Osteoblast (primary cell): ENCODE measurements around the gene ADAM17. TPM values are rescaled to one million over a fixed set of nuclear protein-coding genes. Genes with fewer than 3 reads are reported as not detected.
"Not testable (repeated sequence)": the region's sequence is repeated elsewhere in the genome, so short reads cannot be mapped to it uniquely, and the experiment has no call there.

Experiments
- DNase-seq: peaks from one replicate; pipeline ENCODE4 v3.0.0; 2011; ENCODE audit warnings: low spot score, mixed read lengths; ENCODE audit not compliant: insufficient read length; ENCODE audit errors: missing footprints
- H2AFZ ChIP-seq: 2 replicates; pipeline ENCODE4 v1.6.0; 2011; ENCODE audit warnings: mild to moderate bottlenecking, low read length
- H3K27ac ChIP-seq: 2 replicates; pipeline ENCODE4 v1.5.1; 2011; ENCODE audit warnings: mild to moderate bottlenecking, low read depth, low read length, moderate library complexity
- H3K27me3 ChIP-seq: 2 replicates; pipeline ENCODE4 v1.6.0; 2012; ENCODE audit warnings: mild to moderate bottlenecking, control low read depth, inconsistent platforms, low read length, moderate library complexity; ENCODE audit not compliant: insufficient read depth
- H3K36me3 ChIP-seq: 2 replicates; pipeline ENCODE4 v1.5.1; 2011; ENCODE audit warnings: mild to moderate bottlenecking, low read length, control low read depth, moderate library complexity; ENCODE audit not compliant: insufficient read depth
- H3K4me1 ChIP-seq: 2 replicates; pipeline ENCODE4 v1.5.1; 2011; ENCODE audit warnings: mild to moderate bottlenecking, low read length, control low read depth, moderate library complexity; ENCODE audit not compliant: insufficient read depth
- H3K4me2 ChIP-seq: 2 replicates; pipeline ENCODE4 v1.6.0; 2011; ENCODE audit warnings: mild to moderate bottlenecking, low read length; ENCODE audit not compliant: insufficient read depth
- H3K4me3 ChIP-seq: fragments of 200-600 bp; sonication (generic); 3 replicates; pipeline ENCODE4 v1.5.1; 2012; ENCODE audit warnings: mild to moderate bottlenecking, low read length, inconsistent platforms; ENCODE audit not compliant: insufficient read depth
- H3K79me2 ChIP-seq: 2 replicates; pipeline ENCODE4 v1.6.0; 2012; ENCODE audit warnings: mild to moderate bottlenecking, low read length, control low read depth, inconsistent platforms; ENCODE audit not compliant: insufficient read depth
- H3K9me3 ChIP-seq: 2 replicates; pipeline ENCODE4 v1.5.1; 2011; ENCODE audit warnings: low read depth, low read length, control low read depth
- H4K20me1 ChIP-seq: 2 replicates; pipeline ENCODE4 v1.6.0; 2012; ENCODE audit warnings: mild to moderate bottlenecking, low read length, control low read depth; ENCODE audit not compliant: insufficient read depth
- CTCF ChIP-seq: IDR thresholded peaks from 2 replicates; pipeline ENCODE4 v1.5.1; 2011; ENCODE audit warnings: mild to moderate bottlenecking, low read depth, low read length, moderate library complexity; ENCODE audit errors: extremely low read depth
- total RNA-seq: library from RNA; depleted of rRNA; stranded (reverse); fragments of >200 nt; gene quantifications from 2 replicates; pipeline ENCODE4 v1.2.3, GENCODE V29; 2012

The ADAM17 gene
- total RNA-seq, 1 donor, result 69.1 TPM

- Histone ChIP-seq H3K4me1 (peaks cover 39% of the 10 kb centered on the region), H2AFZ (no peak overlapping the region), H3K4me2 (peak overlapping the region; percentile 12), H3K27me3 (no peaks in the 10 kb centered on the region), H3K79me2 (peaks cover 86% of the 10 kb centered on the region), H3K27ac (peak overlapping the region; percentile 92), H3K4me3 (no peak overlapping the region), H3K9me3 (peaks cover 10% of the 10 kb centered on the region), H4K20me1 (peaks cover 48% of the 10 kb centered on the region), H3K36me3 (peaks cover 32% of the 10 kb centered on the region)
- no peak for DNase-seq
- TF ChIP-seq CTCF, result no peak
These were observed 41.1 kb upstream of the ADAM17 start for GRCh38 chr2:9596621-9597311.

- no peak for DNase-seq
- Histone ChIP-seq H3K27ac (peak overlapping the region; percentile 92), H3K36me3 (peaks cover 35% of the 10 kb centered on the region), H3K4me2 (peak overlapping the region; percentile 12), H4K20me1 (peaks cover 53% of the 10 kb centered on the region), H2AFZ (no peak overlapping the region), H3K79me2 (peaks cover 86% of the 10 kb centered on the region), H3K4me1 (peaks cover 46% of the 10 kb centered on the region), H3K27me3 (no peaks in the 10 kb centered on the region), H3K4me3 (no peak overlapping the region), H3K9me3 (peaks cover 10% of the 10 kb centered on the region)
- no peak for TF ChIP-seq CTCF
These were observed 40.1 kb upstream of the ADAM17 start for GRCh38 chr2:9595746-9596145.

GRCh38 chr2:9595256-9595655 is 39.6 kb upstream of the ADAM17 start:
- H3K36me3 ChIP-seq, result peaks cover 33% of the 10 kb centered on the region
- peaks cover 56% of the 10 kb centered on the region for H4K20me1 ChIP-seq
- not testable (repeated sequence) for DNase-seq, H3K9me3 ChIP-seq, H3K4me3 ChIP-seq, H3K27me3 ChIP-seq, H2AFZ ChIP-seq
- H3K79me2 ChIP-seq, result peaks cover 86% of the 10 kb centered on the region
- H3K27ac ChIP-seq, result peak overlapping the region; percentile 92
- peaks cover 47% of the 10 kb centered on the region for H3K4me1 ChIP-seq
- H3K4me2 ChIP-seq, result peak overlapping the region; percentile 12

GRCh38 chr2:9594366-9595054 is 38.9 kb upstream of the ADAM17 start:
- peaks cover 47% of the 10 kb centered on the region for H3K4me1 ChIP-seq
- peaks cover 4% of the 10 kb centered on the region for H3K9me3 ChIP-seq
- H2AFZ ChIP-seq, result no peak overlapping the region
- H3K27me3 ChIP-seq, result no peaks in the 10 kb centered on the region
- DNase-seq, result peak; percentile 79
- no peak overlapping the region for H3K4me3 ChIP-seq
- peaks cover 58% of the 10 kb centered on the region for H4K20me1 ChIP-seq
- H3K79me2 ChIP-seq, result peaks cover 86% of the 10 kb centered on the region
- TF ChIP-seq CTCF, result no peak
- H3K27ac ChIP-seq, result peak overlapping the region; percentile 92
- peaks cover 31% of the 10 kb centered on the region for H3K36me3 ChIP-seq
- H3K4me2 ChIP-seq, result peak overlapping the region; percentile 12
